ENCODE data around the gene PCTP.

- TF ChIP-seq POLR2A (IDR thresholded peaks at IDR 0.05) (no peak), CTCF (IDR thresholded peaks at IDR 0.05) (no peak)
These were observed 22.9 kb upstream of the PCTP start for GRCh38 chr17:55727920-55728319.
